Measurements from ENCODE around the gene L3MBTL4. TPM values are rescaled to one million over a fixed set of nuclear protein-coding genes. Genes with fewer than 3 reads are reported as not detected.

Gene L3MBTL4
- polyA plus RNA-seq, 1 of the 3 experiments (the other 2 are of a cell fraction) = 0.02 TPM

- no peaks in the 10 kb centered on the region for H3K4me1 ChIP-seq (ENCODE audit: control insufficient read depth in 1 of 2, insufficient read depth in 2 of 2, low read depth in 1 of 2, low read length in 1 of 2)
- no peak overlapping the region for H3K4me3 ChIP-seq (ENCODE audit: low read depth in 2 of 2, low read length in 1 of 2)
- no peak overlapping the region for H3K9ac ChIP-seq
- WGBS (ENCODE audit: low lambda C conversion rate) = 43% methylated on average over 7 of the region's 7 CpGs
- TF ChIP-seq FOXM1 (IDR thresholded peaks at IDR 0.05; ENCODE audit: low read depth) (no peak), YY1 (IDR thresholded peaks at IDR 0.05; ENCODE audit: low read depth) (no peak), FOSL2 (IDR thresholded peaks at IDR 0.05; ENCODE audit: borderline replicate concordance, low read depth) (no peak), SIN3A (IDR thresholded peaks at IDR 0.05; ENCODE audit: borderline replicate concordance, low read depth, low read length) (no peak), ELF1 (IDR thresholded peaks at IDR 0.05) (no peak), RXRA (IDR thresholded peaks at IDR 0.05; ENCODE audit: borderline replicate concordance, low read depth) (no peak), RFX5 (IDR thresholded peaks at IDR 0.05; ENCODE audit: low read length) (no peak), NFIC (IDR thresholded peaks at IDR 0.05; ENCODE audit: borderline replicate concordance) (no peak), MEF2A (IDR thresholded peaks at IDR 0.05; ENCODE audit: borderline replicate concordance, low read depth) (no peak)
- TF ChIP-seq, protein P1, sequence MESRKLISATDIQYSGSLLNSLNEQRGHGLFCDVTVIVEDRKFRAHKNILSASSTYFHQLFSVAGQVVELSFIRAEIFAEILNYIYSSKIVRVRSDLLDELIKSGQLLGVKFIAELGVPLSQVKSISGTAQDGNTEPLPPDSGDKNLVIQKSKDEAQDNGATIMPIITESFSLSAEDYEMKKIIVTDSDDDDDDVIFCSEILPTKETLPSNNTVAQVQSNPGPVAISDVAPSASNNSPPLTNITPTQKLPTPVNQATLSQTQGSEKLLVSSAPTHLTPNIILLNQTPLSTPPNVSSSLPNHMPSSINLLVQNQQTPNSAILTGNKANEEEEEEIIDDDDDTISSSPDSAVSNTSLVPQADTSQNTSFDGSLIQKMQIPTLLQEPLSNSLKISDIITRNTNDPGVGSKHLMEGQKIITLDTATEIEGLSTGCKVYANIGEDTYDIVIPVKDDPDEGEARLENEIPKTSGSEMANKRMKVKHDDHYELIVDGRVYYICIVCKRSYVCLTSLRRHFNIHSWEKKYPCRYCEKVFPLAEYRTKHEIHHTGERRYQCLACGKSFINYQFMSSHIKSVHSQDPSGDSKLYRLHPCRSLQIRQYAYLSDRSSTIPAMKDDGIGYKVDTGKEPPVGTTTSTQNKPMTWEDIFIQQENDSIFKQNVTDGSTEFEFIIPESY (IDR thresholded peaks at IDR 0.05; ENCODE audit: borderline replicate concordance, low read depth) = no peak
- CTCF ChIA-PET = no interaction called here
- no peak for DNase-seq
- no peaks in the 10 kb centered on the region for H3F3A ChIP-seq (replicated peaks; ENCODE audit: insufficient read depth)
- H2AFZ ChIP-seq (ENCODE audit: low read depth) = no peak overlapping the region
- H3K27ac ChIP-seq (ENCODE audit: low read depth in 2 of 2, low read length in 1 of 2) = no peak overlapping the region
- POLR2A ChIA-PET = no interaction called here
- H4K20me1 ChIP-seq (ENCODE audit: insufficient read depth) = no peaks in the 10 kb centered on the region
- H3K4me2 ChIP-seq = no peak overlapping the region
- no peaks in the 10 kb centered on the region for H3K9me3 ChIP-seq
- no peaks in the 10 kb centered on the region for H3K9me2 ChIP-seq
- no peaks in the 10 kb centered on the region for H3K79me2 ChIP-seq (ENCODE audit: insufficient read depth)
- no peaks in the 10 kb centered on the region for H3K27me3 ChIP-seq (ENCODE audit: insufficient read depth)
- H3K36me3 ChIP-seq (replicated peaks in 1 of 2; ENCODE audit: control insufficient read depth in 1 of 2, insufficient read depth in 2 of 2, low read length in 1 of 2) = no peaks in the 10 kb centered on the region
Observed at GRCh38 chr18:6159426-6159825, 255.3 kb downstream of the L3MBTL4 start.

- no peak overlapping the region for H2AFZ ChIP-seq (ENCODE audit: low read depth)
- no peak overlapping the region for H3K4me2 ChIP-seq
- no peaks in the 10 kb centered on the region for H3K9me3 ChIP-seq
- DNase-seq = no peak
- H3K79me2 ChIP-seq (ENCODE audit: insufficient read depth) = no peaks in the 10 kb centered on the region
- H3K36me3 ChIP-seq (replicated peaks in 1 of 2; ENCODE audit: control insufficient read depth in 1 of 2, insufficient read depth in 2 of 2, low read length in 1 of 2) = no peaks in the 10 kb centered on the region
- CTCF ChIA-PET = no interaction called here
- H4K20me1 ChIP-seq (ENCODE audit: insufficient read depth) = no peaks in the 10 kb centered on the region
- TF ChIP-seq YY1 (IDR thresholded peaks at IDR 0.05; ENCODE audit: low read depth) (no peak), GABPA (IDR thresholded peaks at IDR 0.05; ENCODE audit: low read depth) (no peak), RCOR1 (IDR thresholded peaks at IDR 0.05; ENCODE audit: low read length) (no peak), PBX3 (IDR thresholded peaks at IDR 0.05) (no peak), FOSL2 (IDR thresholded peaks at IDR 0.05; ENCODE audit: borderline replicate concordance, low read depth) (no peak), JUND (IDR thresholded peaks at IDR 0.05) (no peak), SMC3 (IDR thresholded peaks at IDR 0.05; ENCODE audit: low read depth, low read length) (no peak), MEF2A (IDR thresholded peaks at IDR 0.05; ENCODE audit: borderline replicate concordance, low read depth) (no peak), ELF1 (IDR thresholded peaks at IDR 0.05) (no peak), RXRA (IDR thresholded peaks at IDR 0.05; ENCODE audit: borderline replicate concordance, low read depth) (no peak), NRF1 (IDR thresholded peaks at IDR 0.05; ENCODE audit: low read depth, low read length) (no peak), EP300 (IDR thresholded peaks at IDR 0.05; ENCODE audit: borderline replicate concordance in 1 of 2, low read depth in 1 of 2, low read length in 1 of 2) (no peak), EZH2phosphoT487 (IDR thresholded peaks at IDR 0.05; ENCODE audit: borderline replicate concordance, low read depth) (no peak), RAD21 (IDR thresholded peaks at IDR 0.05; ENCODE audit: low read length) (no peak)
- TF ChIP-seq, protein P2, sequence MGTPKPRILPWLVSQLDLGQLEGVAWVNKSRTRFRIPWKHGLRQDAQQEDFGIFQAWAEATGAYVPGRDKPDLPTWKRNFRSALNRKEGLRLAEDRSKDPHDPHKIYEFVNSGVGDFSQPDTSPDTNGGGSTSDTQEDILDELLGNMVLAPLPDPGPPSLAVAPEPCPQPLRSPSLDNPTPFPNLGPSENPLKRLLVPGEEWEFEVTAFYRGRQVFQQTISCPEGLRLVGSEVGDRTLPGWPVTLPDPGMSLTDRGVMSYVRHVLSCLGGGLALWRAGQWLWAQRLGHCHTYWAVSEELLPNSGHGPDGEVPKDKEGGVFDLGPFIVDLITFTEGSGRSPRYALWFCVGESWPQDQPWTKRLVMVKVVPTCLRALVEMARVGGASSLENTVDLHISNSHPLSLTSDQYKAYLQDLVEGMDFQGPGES (IDR thresholded peaks at IDR 0.05; ENCODE audit: low read depth, low read length) = no peak
- TF ChIP-seq, protein P1 (IDR thresholded peaks at IDR 0.05; ENCODE audit: borderline replicate concordance, low read depth) = no peak
- TF ChIP-seq, protein P3, sequence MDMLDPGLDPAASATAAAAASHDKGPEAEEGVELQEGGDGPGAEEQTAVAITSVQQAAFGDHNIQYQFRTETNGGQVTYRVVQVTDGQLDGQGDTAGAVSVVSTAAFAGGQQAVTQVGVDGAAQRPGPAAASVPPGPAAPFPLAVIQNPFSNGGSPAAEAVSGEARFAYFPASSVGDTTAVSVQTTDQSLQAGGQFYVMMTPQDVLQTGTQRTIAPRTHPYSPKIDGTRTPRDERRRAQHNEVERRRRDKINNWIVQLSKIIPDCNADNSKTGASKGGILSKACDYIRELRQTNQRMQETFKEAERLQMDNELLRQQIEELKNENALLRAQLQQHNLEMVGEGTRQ (IDR thresholded peaks at IDR 0.05; ENCODE audit: borderline replicate concordance, low read depth, low read length) = no peak
- POLR2A ChIA-PET = no interaction called here
- no peak overlapping the region for H3K9ac ChIP-seq
- H3K4me1 ChIP-seq (ENCODE audit: control insufficient read depth in 1 of 2, insufficient read depth in 2 of 2, low read depth in 1 of 2, low read length in 1 of 2) = no peaks in the 10 kb centered on the region
- H3K27ac ChIP-seq (ENCODE audit: low read depth in 2 of 2, low read length in 1 of 2) = no peak overlapping the region
- no peaks in the 10 kb centered on the region for H3K27me3 ChIP-seq (ENCODE audit: insufficient read depth)
- no peaks in the 10 kb centered on the region for H3K9me2 ChIP-seq
- H3F3A ChIP-seq (replicated peaks; ENCODE audit: insufficient read depth) = no peaks in the 10 kb centered on the region
- 60% methylated on average over 1 of the region's 3 CpGs for WGBS (ENCODE audit: low lambda C conversion rate)
- no peak overlapping the region for H3K4me3 ChIP-seq (ENCODE audit: low read depth in 2 of 2, low read length in 1 of 2)
Observed at GRCh38 chr18:6158958-6159357, 255.8 kb downstream of the L3MBTL4 start.

Data from SK-N-SH (cell line).